H9 (cell line): Measurements from ENCODE around the gene RBM33. TPM values are rescaled to one million over a fixed set of nuclear protein-coding genes. Genes with fewer than 3 reads are reported as not detected.

ENCODE experiments used
- DNase-seq: peaks from one replicate; pipeline ENCODE4 v3.0.0-alpha.2; 2017
- H2AFZ ChIP-seq: one replicate; pipeline ENCODE4 v1.6.1; 2013; ENCODE audit warnings: mild to moderate bottlenecking, low read length, control low read depth, moderate library complexity
- H2AK5ac ChIP-seq: 2 replicates; pipeline ENCODE4 v1.6.1; 2013; ENCODE audit warnings: low read length, control low read depth, mixed read lengths; ENCODE audit not compliant: insufficient read length
- H2BK120ac ChIP-seq: one replicate; pipeline ENCODE4 v1.6.1; 2013; ENCODE audit warnings: low read depth, mild to moderate bottlenecking, low read length, control low read depth, inconsistent platforms; ENCODE audit not compliant: poor library complexity, severe bottlenecking
- H2BK12ac ChIP-seq: 2 replicates; pipeline ENCODE4 v1.6.1; 2013; ENCODE audit warnings: low read length, control low read depth, mixed read lengths, low read depth; ENCODE audit not compliant: insufficient read length
- H2BK15ac ChIP-seq: 2 replicates; pipeline ENCODE4 v1.6.1; 2013; ENCODE audit warnings: low read depth, low read length, control low read depth
- H2BK20ac ChIP-seq: one replicate; pipeline ENCODE4 v1.6.1; 2013; ENCODE audit warnings: low read depth, mild to moderate bottlenecking, low read length, control low read depth, inconsistent platforms; ENCODE audit not compliant: poor library complexity, severe bottlenecking
- H2BK5ac ChIP-seq: 2 replicates; pipeline ENCODE4 v1.6.1; 2013; ENCODE audit warnings: low read length, control low read depth, mixed read lengths; ENCODE audit not compliant: insufficient read length
- H3K14ac ChIP-seq: 2 replicates; pipeline ENCODE4 v1.6.1; 2013; ENCODE audit warnings: low read length, control low read depth; ENCODE audit not compliant: insufficient read depth
- H3K18ac ChIP-seq: 2 replicates; pipeline ENCODE4 v1.6.1; 2013; ENCODE audit warnings: low read depth, mild to moderate bottlenecking, mixed read lengths, low read length, control low read depth; ENCODE audit not compliant: insufficient read length
- H3K23ac ChIP-seq: 2 replicates; pipeline ENCODE4 v1.6.1; 2013; ENCODE audit warnings: low read length, control low read depth, mixed read lengths, low read depth; ENCODE audit not compliant: insufficient read length
- H3K23me2 ChIP-seq: 2 replicates; pipeline ENCODE4 v1.6.1; 2013; ENCODE audit warnings: low read depth, mild to moderate bottlenecking, mixed read lengths, low read length, control low read depth; ENCODE audit not compliant: insufficient read length, poor library complexity, severe bottlenecking
- H3K27ac ChIP-seq: 2 replicates; pipeline ENCODE4 v1.5.1; 2013; ENCODE audit warnings: low read length, control low read depth, mixed read lengths, low read depth; ENCODE audit not compliant: insufficient read length
- H3K27me3 ChIP-seq: 2 replicates; pipeline ENCODE4 v1.6.1; 2013; ENCODE audit warnings: low read length, control low read depth, inconsistent platforms; ENCODE audit not compliant: insufficient read depth
- H3K4ac ChIP-seq: 2 replicates; pipeline ENCODE4 v1.6.1; 2013; ENCODE audit warnings: low read depth, mild to moderate bottlenecking, control low read depth, inconsistent platforms, low read length, moderate library complexity
- H3K4me1 ChIP-seq: 2 replicates; pipeline ENCODE4 v1.6.1; 2013; ENCODE audit warnings: low read length, control low read depth, inconsistent platforms; ENCODE audit not compliant: insufficient read depth
- H3K4me2 ChIP-seq: 2 replicates; pipeline ENCODE4 v1.6.1; 2013; ENCODE audit warnings: low read length, control low read depth, mixed read lengths; ENCODE audit not compliant: insufficient read length, insufficient read depth
- H3K56ac ChIP-seq: 2 replicates; pipeline ENCODE4 v1.6.1; 2013; ENCODE audit warnings: low read depth, mild to moderate bottlenecking, mixed read lengths, low read length, control low read depth; ENCODE audit not compliant: insufficient read length
- H3K79me1 ChIP-seq: 2 replicates; pipeline ENCODE4 v1.6.1; 2013; ENCODE audit warnings: low read depth, mild to moderate bottlenecking, moderate library complexity, low read length, control low read depth, inconsistent platforms; ENCODE audit not compliant: insufficient read depth, poor library complexity, severe bottlenecking
- H3K79me2 ChIP-seq: 2 replicates; pipeline ENCODE4 v1.6.1; 2013; ENCODE audit warnings: low read length, control low read depth, inconsistent platforms; ENCODE audit not compliant: insufficient read depth
- H3K9ac ChIP-seq: 2 replicates; pipeline ENCODE4 v1.6.1; 2013; ENCODE audit warnings: low read length, control low read depth, mixed read lengths; ENCODE audit not compliant: insufficient read length; ENCODE audit errors: extremely low read depth
- H3K9me3 ChIP-seq: one replicate; pipeline ENCODE4 v1.6.1; 2013; ENCODE audit warnings: low read depth, low read length, inconsistent platforms; ENCODE audit not compliant: control insufficient read depth
- H3T11ph ChIP-seq: one replicate; pipeline ENCODE4 v1.6.1; 2013; ENCODE audit warnings: mild to moderate bottlenecking, low read length, control low read depth, inconsistent platforms
- H4K20me1 ChIP-seq: one replicate; pipeline ENCODE4 v1.6.1; 2013; ENCODE audit not compliant: control insufficient read depth, insufficient read length, insufficient read depth
- H4K5ac ChIP-seq: 2 replicates; pipeline ENCODE4 v1.6.1; 2013; ENCODE audit warnings: low read depth, mild to moderate bottlenecking, mixed read lengths, low read length, control low read depth; ENCODE audit not compliant: insufficient read length
- H4K8ac ChIP-seq: replicated peaks from 2 replicates; pipeline ENCODE4 v1.6.1; 2013; ENCODE audit warnings: low read length, control low read depth, mixed read lengths, low read depth; ENCODE audit not compliant: insufficient read length
- H4K91ac ChIP-seq: 2 replicates; pipeline ENCODE4 v1.6.1; 2013; ENCODE audit warnings: low read depth, mild to moderate bottlenecking, moderate library complexity, mixed read lengths, low read length, control low read depth; ENCODE audit not compliant: insufficient read length
- H3K27ac Mint-ChIP-seq, 3 experiments: 2 replicates in 2 of 3; 3 replicates in 1 of 3; pipeline ENCODE4 v1.8.0; 2020 to 2021; ENCODE audit warnings: mixed read lengths in 3 of 3, mild to moderate bottlenecking in 1 of 3, moderate library complexity in 1 of 3
- H3K27me3 Mint-ChIP-seq: 2 replicates; pipeline ENCODE4 v1.8.0; 2021; ENCODE audit warnings: low read depth, mild to moderate bottlenecking, moderate library complexity, mixed read lengths
- H3K36me3 Mint-ChIP-seq, 3 experiments: 2 replicates in 2 of 3; 3 replicates in 1 of 3; pipeline ENCODE4 v1.8.0; 2020 to 2021; ENCODE audit warnings: low read depth in 3 of 3, mixed read lengths in 3 of 3; ENCODE audit not compliant: insufficient read depth in 1 of 3
- H3K4me1 Mint-ChIP-seq, 2 experiments: 2 replicates each; pipeline ENCODE4 v1.8.0; 2020; ENCODE audit warnings: mixed read lengths in 2 of 2
- H3K4me3 Mint-ChIP-seq, 2 experiments: 2 replicates in 1 of 2; 3 replicates in 1 of 2; pipeline ENCODE4 v1.8.0; 2020 to 2021; ENCODE audit warnings: mild to moderate bottlenecking in 2 of 2, mixed read lengths in 2 of 2, moderate library complexity in 1 of 2
- H3K9me3 Mint-ChIP-seq, 2 experiments: 2 replicates in 1 of 2; 3 replicates in 1 of 2; pipeline ENCODE4 v1.8.0; 2020; ENCODE audit warnings: mild to moderate bottlenecking in 2 of 2, mixed read lengths in 2 of 2, moderate library complexity in 1 of 2
- WGBS: extraction: QIAGEN DNeasy Blood & Tissue Kit; methylation state at CpG from one replicate; pipeline ENCODE4 v1.1.7; 2013; ENCODE audit warnings: missing lambda C conversion rate, low lambda C conversion rate, mixed read lengths; ENCODE audit not compliant: insufficient read length; ENCODE audit errors: extremely low coverage; 5-methylcytosine and 5-hydroxymethylcytosine counted together
- total RNA-seq: library from RNA; stranded (reverse); gene quantifications from 2 replicates; pipeline ENCODE4 v1.2.1, GENCODE V29; 2021
- TF ChIP-seq, protein P1 (sequence below): fragments of 200-600 bp; sonication (generic); conservative IDR thresholded peaks from 3 replicates; pipeline ENCODE4 v1.8.0; 2021; ENCODE audit warnings: antibody characterized with exemption, mild to moderate bottlenecking

The RBM33 gene
- total RNA-seq, 1 experiment from 2014 or later = 71.3 TPM

- no peaks in the 10 kb centered on the region for H3K27me3 Mint-ChIP-seq
- TF ChIP-seq, protein P1, sequence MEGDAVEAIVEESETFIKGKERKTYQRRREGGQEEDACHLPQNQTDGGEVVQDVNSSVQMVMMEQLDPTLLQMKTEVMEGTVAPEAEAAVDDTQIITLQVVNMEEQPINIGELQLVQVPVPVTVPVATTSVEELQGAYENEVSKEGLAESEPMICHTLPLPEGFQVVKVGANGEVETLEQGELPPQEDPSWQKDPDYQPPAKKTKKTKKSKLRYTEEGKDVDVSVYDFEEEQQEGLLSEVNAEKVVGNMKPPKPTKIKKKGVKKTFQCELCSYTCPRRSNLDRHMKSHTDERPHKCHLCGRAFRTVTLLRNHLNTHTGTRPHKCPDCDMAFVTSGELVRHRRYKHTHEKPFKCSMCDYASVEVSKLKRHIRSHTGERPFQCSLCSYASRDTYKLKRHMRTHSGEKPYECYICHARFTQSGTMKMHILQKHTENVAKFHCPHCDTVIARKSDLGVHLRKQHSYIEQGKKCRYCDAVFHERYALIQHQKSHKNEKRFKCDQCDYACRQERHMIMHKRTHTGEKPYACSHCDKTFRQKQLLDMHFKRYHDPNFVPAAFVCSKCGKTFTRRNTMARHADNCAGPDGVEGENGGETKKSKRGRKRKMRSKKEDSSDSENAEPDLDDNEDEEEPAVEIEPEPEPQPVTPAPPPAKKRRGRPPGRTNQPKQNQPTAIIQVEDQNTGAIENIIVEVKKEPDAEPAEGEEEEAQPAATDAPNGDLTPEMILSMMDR = no peak
- no peak for DNase-seq
These were observed 105.1 kb downstream of the RBM33 start for GRCh38 chr7:155749578-155749977.

More at GRCh38 chr7:155749578-155749977, 105.1 kb downstream of the RBM33 start:
- no peak overlapping the region for H3K56ac ChIP-seq
- no peak overlapping the region; a peak in 1 of 5 replicates for H3K4me3 Mint-ChIP-seq
- H4K91ac ChIP-seq = no peak overlapping the region
- H3K27me3 ChIP-seq = no peaks in the 10 kb centered on the region
- no peak overlapping the region for H2BK5ac ChIP-seq
- H3K4me1 ChIP-seq = no peaks in the 10 kb centered on the region; the same call in 1 of the 2 replicates
- no peak overlapping the region for H2BK120ac ChIP-seq
- WGBS = no CpG with 5 or more reads among the region's 3 CpGs
- H3K4me1 Mint-ChIP-seq = peaks cover 35 to 37% of the 10 kb centered on the region in 2 experiments
- H3K79me2 ChIP-seq = peaks cover 8% of the 10 kb centered on the region; the same call in 1 of the 2 replicates
- no peaks in the 10 kb centered on the region for H3K9me3 Mint-ChIP-seq
- 0 out of 7 replicates have a peak overlapping the region, but pooled peaks of 1 of the 3 experiments have one; percentile 0 for H3K27ac Mint-ChIP-seq
- H3K23me2 ChIP-seq = peaks cover 3% of the 10 kb centered on the region
- peaks cover 13 to 25% (median 21%) of the 10 kb centered on the region in 3 experiments; a peak in 6 of 7 replicates for H3K36me3 Mint-ChIP-seq
- no peak overlapping the region for H2AFZ ChIP-seq
- no peak overlapping the region for H4K5ac ChIP-seq
- H2BK12ac ChIP-seq = no peak overlapping the region
- H3K4me2 ChIP-seq = no peak overlapping the region
- H4K20me1 ChIP-seq = no peaks in the 10 kb centered on the region
- H2BK15ac ChIP-seq = no peak overlapping the region
- H3K14ac ChIP-seq = no peak overlapping the region
- no peak overlapping the region for H2BK20ac ChIP-seq
- H2AK5ac ChIP-seq = no peak overlapping the region
- H3K9me3 ChIP-seq = no peaks in the 10 kb centered on the region
- H3T11ph ChIP-seq = no peak overlapping the region
- H3K9ac ChIP-seq = no peak overlapping the region
- no peak overlapping the region for H3K23ac ChIP-seq
- H4K8ac ChIP-seq = no peak overlapping the region
- no peak overlapping the region for H3K27ac ChIP-seq
- peaks cover 14% of the 10 kb centered on the region for H3K79me1 ChIP-seq
- H3K18ac ChIP-seq = no peak overlapping the region
- no peak overlapping the region for H3K4ac ChIP-seq
